ENCODE data around the gene LRRFIP2. TPM values are rescaled to one million over a fixed set of nuclear protein-coding genes. Genes with fewer than 3 reads are reported as not detected.
"Not testable (repeated sequence)": the region's sequence is repeated elsewhere in the genome, so short reads cannot be mapped to it uniquely, and the experiment has no call there.

The LRRFIP2 gene
- total RNA-seq, 1 donor from 2014 or later = 36.7 TPM

DNA sequence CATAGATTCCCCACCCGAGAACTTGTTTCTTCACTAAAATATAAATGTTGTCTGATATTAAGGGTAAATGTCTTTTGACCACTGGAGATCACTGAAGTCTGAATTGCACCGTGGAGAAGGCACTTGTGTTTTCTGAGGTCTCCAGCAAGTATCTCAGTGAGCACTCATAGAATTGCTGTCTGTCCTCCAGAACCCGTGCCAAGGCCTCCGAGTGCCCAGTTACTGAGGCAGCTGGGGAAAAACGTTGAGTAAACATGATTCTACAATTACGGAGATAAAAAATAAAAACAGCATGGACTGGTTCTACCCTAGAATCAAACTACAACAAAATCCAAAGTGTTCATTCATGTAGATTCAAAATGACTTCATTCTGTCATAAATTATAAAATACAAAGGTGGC, 121.0 kb downstream of the LRRFIP2 start:
- Histone ChIP-seq H3K9ac (no peak overlapping the region), H3K27me3 (no peaks in the 10 kb centered on the region), H3K4me1 (no peaks in the 10 kb centered on the region), H4K20me1 (ENCODE audit: low read depth) (no peaks in the 10 kb centered on the region), H3K9me3 (ENCODE audit: low read depth) (no peaks in the 10 kb centered on the region), H3K4me2 (no peak overlapping the region), H3F3A (ENCODE audit: low read depth) (no peaks in the 10 kb centered on the region), H2AFZ (replicated peaks) (no peak overlapping the region), H3K27ac (no peak overlapping the region), H3K36me3 (peaks cover 6% of the 10 kb centered on the region), H3K79me2 (ENCODE audit: low read depth) (no peaks in the 10 kb centered on the region), H3K4me3 (no peak overlapping the region)
- DNase-seq (ENCODE audit: low spot score) = no peak
- Mint-ChIP-seq H3K4me1 (no peaks in the 10 kb centered on the region), H3K9me3 (no peaks in the 10 kb centered on the region), H3K4me3 (no peak overlapping the region), H3K36me3 (peaks cover 32% of the 10 kb centered on the region), H3K27ac (no peak overlapping the region), H3K27me3 (ENCODE audit: insufficient read depth, low read depth) (no peaks in the 10 kb centered on the region)
- TF ChIP-seq EZH2phosphoT487 (IDR thresholded peaks at IDR 0.05) (no peak), CTCF (IDR thresholded peaks at IDR 0.05) (no peak), EZH2 (IDR thresholded peaks at IDR 0.05) (no peak)

- no peak overlapping the region for H3K4me3 ChIP-seq
- Mint-ChIP-seq H3K9me3 (no peaks in the 10 kb centered on the region), H3K4me1 (no peaks in the 10 kb centered on the region), H3K27ac (no peak overlapping the region), H3K36me3 (peaks cover 37% of the 10 kb centered on the region), H3K27me3 (ENCODE audit: insufficient read depth, low read depth) (no peaks in the 10 kb centered on the region), H3K4me3 (no peak overlapping the region)
- TF ChIP-seq EZH2phosphoT487 (IDR thresholded peaks at IDR 0.05) = no peak
- TF ChIP-seq CTCF (IDR thresholded peaks at IDR 0.05) = no peak
- TF ChIP-seq EZH2 (IDR thresholded peaks at IDR 0.05) = no peak
- no peak overlapping the region for H3K27ac ChIP-seq
- H3K4me2 ChIP-seq = no peak overlapping the region
- H3K9ac ChIP-seq = no peak overlapping the region
- no peaks in the 10 kb centered on the region for H3K9me3 ChIP-seq (ENCODE audit: low read depth)
- H3K27me3 ChIP-seq = no peaks in the 10 kb centered on the region
- no peaks in the 10 kb centered on the region for H3K79me2 ChIP-seq (ENCODE audit: low read depth)
- no peaks in the 10 kb centered on the region for H3K4me1 ChIP-seq
- no peaks in the 10 kb centered on the region for H4K20me1 ChIP-seq (ENCODE audit: low read depth)
- peaks cover 6% of the 10 kb centered on the region for H3K36me3 ChIP-seq
- H2AFZ ChIP-seq (replicated peaks) = no peak overlapping the region
- H3F3A ChIP-seq (ENCODE audit: low read depth) = no peaks in the 10 kb centered on the region
- DNase-seq (ENCODE audit: low spot score) = no peak
Measured at GRCh38 chr3:37052860-37053259, 121.5 kb downstream of the LRRFIP2 start.

- Histone ChIP-seq H3K27me3 (no peaks in the 10 kb centered on the region), H3F3A (ENCODE audit: low read depth) (no peaks in the 10 kb centered on the region), H3K27ac (no peak overlapping the region), H3K4me2 (no peak overlapping the region), H4K20me1 (ENCODE audit: low read depth) (no peaks in the 10 kb centered on the region), H3K4me3 (no peak overlapping the region), H3K9ac (no peak overlapping the region), H3K36me3 (peaks cover 14% of the 10 kb centered on the region), H3K79me2 (ENCODE audit: low read depth) (no peaks in the 10 kb centered on the region), H3K4me1 (no peaks in the 10 kb centered on the region), H2AFZ (replicated peaks) (no peak overlapping the region), H3K9me3 (ENCODE audit: low read depth) (no peaks in the 10 kb centered on the region)
- H3K4me3 Mint-ChIP-seq = no peak overlapping the region
- peaks cover 44% of the 10 kb centered on the region for H3K36me3 Mint-ChIP-seq
- no peak overlapping the region for H3K27ac Mint-ChIP-seq
- H3K4me1 Mint-ChIP-seq = no peaks in the 10 kb centered on the region
- H3K9me3 Mint-ChIP-seq = no peaks in the 10 kb centered on the region
- DNase-seq (ENCODE audit: low spot score) = no peak
- TF ChIP-seq EZH2phosphoT487 (IDR thresholded peaks at IDR 0.05) (no peak), EZH2 (IDR thresholded peaks at IDR 0.05) (no peak), CTCF (IDR thresholded peaks at IDR 0.05) (no peak)
- no peaks in the 10 kb centered on the region for H3K27me3 Mint-ChIP-seq (ENCODE audit: insufficient read depth, low read depth)
Measured at GRCh38 chr3:37050282-37050681, 124.1 kb downstream of the LRRFIP2 start.

DNA sequence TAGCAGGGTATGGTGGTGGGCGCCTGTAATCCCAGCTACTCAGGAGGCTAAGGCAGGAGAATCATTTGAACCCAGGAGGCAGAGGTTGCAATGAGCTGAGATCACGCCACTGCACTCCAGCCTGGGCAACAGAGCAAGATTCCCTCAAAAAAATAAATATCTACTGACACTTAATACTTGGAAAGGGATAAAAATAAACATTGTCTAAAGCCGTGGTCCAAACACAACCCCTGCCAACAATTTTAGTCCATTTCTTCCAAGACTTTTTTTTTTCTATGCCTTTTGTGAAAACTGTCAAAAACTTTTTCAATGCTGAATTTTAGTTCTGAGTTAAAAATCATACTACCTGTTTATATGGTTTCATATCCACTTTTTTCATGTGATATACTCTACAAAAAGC, 131.7 kb downstream of the LRRFIP2 start:
- H3K4me2 ChIP-seq; H2AFZ ChIP-seq (replicated peaks); DNase-seq (ENCODE audit: low spot score); H3K9ac ChIP-seq; H3K9me3 ChIP-seq (ENCODE audit: low read depth); H3K27me3 ChIP-seq; H3K27ac ChIP-seq; H3K4me1 ChIP-seq; H4K20me1 ChIP-seq (ENCODE audit: low read depth); H3K27me3 Mint-ChIP-seq (ENCODE audit: insufficient read depth, low read depth); H3F3A ChIP-seq (ENCODE audit: low read depth); H3K4me3 ChIP-seq; H3K27ac Mint-ChIP-seq; H3K4me1 Mint-ChIP-seq; H3K4me3 Mint-ChIP-seq; H3K9me3 Mint-ChIP-seq; H3K79me2 ChIP-seq (ENCODE audit: low read depth): not testable (repeated sequence)
- H3K36me3 Mint-ChIP-seq = peaks cover 48% of the 10 kb centered on the region
- H3K36me3 ChIP-seq = peaks cover 14% of the 10 kb centered on the region
